ENCODE results near the gene ELP6. TPM values are rescaled to one million over a fixed set of nuclear protein-coding genes. Genes with fewer than 3 reads are reported as not detected.

ELP6 gene
- total RNA-seq, 1 experiment from 2014 or later: 62.0 TPM

DNA sequence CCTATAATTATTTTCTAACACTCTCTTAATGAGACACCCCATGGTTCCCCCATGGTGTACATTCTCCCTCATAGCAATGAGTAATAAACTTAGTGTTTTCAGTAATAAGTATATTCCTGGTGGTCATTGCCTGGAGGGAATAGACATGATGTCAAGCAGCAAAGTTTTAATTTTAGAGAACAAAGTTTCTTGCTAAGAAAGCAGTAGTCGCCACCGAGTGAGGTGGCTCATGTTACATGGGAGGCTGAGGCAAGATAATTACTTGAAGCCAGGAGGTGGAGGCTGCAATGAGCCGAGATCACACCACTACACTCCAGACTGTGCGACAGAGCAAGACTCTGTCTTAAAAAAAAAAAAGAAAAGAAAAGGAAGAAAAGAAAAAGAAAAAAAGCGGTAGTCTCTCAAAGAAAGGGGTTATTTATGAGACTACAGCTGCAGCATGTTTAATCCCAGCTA, 2.4 kb upstream of the ELP6 start:
- ChIA-PET POLR2A (no interaction called here), CTCF (interaction anchor here (0.5 to 2.4 kb wide), 2 partner anchors 35 to 95 kb away, joined by 4 to 7 read pairs; no protein-coding TSS in a partner anchor)
- no peak overlapping the region for H3K27ac Mint-ChIP-seq
- DNase-seq (ENCODE audit: low spot score) (no peak), ATAC-seq (no peak)
- TF ChIP-seq RELA (CRISPR knock-in tag; IDR thresholded peaks at IDR 0.05; ENCODE audit: borderline replicate concordance) (no peak), JUN (CRISPR knock-in tag; IDR thresholded peaks at IDR 0.05) (no peak)
- TF ChIP-seq, protein P1, sequence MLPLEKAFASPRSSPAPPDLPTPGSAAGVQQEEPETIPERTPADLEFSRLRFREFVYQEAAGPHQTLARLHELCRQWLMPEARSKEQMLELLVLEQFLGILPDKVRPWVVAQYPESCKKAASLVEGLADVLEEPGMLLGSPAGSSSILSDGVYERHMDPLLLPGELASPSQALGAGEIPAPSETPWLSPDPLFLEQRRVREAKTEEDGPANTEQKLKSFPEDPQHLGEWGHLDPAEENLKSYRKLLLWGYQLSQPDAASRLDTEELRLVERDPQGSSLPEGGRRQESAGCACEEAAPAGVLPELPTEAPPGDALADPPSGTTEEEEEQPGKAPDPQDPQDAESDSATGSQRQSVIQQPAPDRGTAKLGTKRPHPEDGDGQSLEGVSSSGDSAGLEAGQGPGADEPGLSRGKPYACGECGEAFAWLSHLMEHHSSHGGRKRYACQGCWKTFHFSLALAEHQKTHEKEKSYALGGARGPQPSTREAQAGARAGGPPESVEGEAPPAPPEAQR (CRISPR knock-in tag; IDR thresholded peaks at IDR 0.05): no peak
- peaks cover 11% of the 10 kb centered on the region for H3K36me3 Mint-ChIP-seq
- H3K9me3 Mint-ChIP-seq: no peaks in the 10 kb centered on the region
- H3K4me3 Mint-ChIP-seq: no peak overlapping the region
- no peaks in the 10 kb centered on the region; the same call in none of the 2 replicates for H3K27me3 Mint-ChIP-seq (ENCODE audit: low read depth)
- peaks cover 21% of the 10 kb centered on the region for H3K4me1 Mint-ChIP-seq

DNA sequence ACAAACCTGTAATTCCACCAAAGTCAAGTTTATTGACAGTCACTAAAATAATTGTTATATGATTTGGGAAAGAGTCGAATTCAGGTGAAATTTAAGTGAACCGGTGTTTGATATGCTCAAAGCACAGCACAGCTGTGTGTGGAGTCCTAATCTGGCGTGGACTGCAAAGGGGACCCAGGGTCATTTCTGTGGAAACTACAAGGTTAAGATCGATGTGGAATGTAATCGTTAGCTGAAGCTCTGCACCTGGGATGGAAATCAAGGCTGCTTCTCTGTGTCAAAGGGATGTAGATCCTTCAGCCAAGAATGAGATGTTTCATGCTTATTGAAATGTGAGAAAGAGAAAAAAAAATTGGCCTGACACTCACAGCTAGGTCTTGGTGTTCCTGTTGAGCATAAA, 1.6 kb upstream of the ELP6 start:
- ChIA-PET POLR2A (no interaction called here), CTCF (interaction anchor here (2.4 kb wide), 1 partner anchor 94 kb away, joined by 7 read pairs; no protein-coding TSS in a partner anchor)
- DNase-seq (ENCODE audit: low spot score) (no peak), ATAC-seq (no peak)
- Mint-ChIP-seq H3K9me3 (no peaks in the 10 kb centered on the region), H3K36me3 (peaks cover 17% of the 10 kb centered on the region), H3K27ac (peak overlapping the region; percentile 17; the same call in 1 of the 2 replicates), H3K27me3 (ENCODE audit: low read depth) (no peaks in the 10 kb centered on the region; the same call in 1 of the 2 replicates), H3K4me1 (peaks cover 13% of the 10 kb centered on the region; the same call in 1 of the 2 replicates), H3K4me3 (no peak overlapping the region)
- no peak for TF ChIP-seq ZNF671 (CRISPR knock-in tag; IDR thresholded peaks at IDR 0.05)
- TF ChIP-seq GTF2I (CRISPR knock-in tag; conservative IDR thresholded peaks at IDR 0.05): no peak
- TF ChIP-seq, protein P2, sequence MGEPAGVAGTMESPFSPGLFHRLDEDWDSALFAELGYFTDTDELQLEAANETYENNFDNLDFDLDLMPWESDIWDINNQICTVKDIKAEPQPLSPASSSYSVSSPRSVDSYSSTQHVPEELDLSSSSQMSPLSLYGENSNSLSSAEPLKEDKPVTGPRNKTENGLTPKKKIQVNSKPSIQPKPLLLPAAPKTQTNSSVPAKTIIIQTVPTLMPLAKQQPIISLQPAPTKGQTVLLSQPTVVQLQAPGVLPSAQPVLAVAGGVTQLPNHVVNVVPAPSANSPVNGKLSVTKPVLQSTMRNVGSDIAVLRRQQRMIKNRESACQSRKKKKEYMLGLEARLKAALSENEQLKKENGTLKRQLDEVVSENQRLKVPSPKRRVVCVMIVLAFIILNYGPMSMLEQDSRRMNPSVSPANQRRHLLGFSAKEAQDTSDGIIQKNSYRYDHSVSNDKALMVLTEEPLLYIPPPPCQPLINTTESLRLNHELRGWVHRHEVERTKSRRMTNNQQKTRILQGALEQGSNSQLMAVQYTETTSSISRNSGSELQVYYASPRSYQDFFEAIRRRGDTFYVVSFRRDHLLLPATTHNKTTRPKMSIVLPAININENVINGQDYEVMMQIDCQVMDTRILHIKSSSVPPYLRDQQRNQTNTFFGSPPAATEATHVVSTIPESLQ (CRISPR knock-in tag; IDR thresholded peaks at IDR 0.05): no peak
- no peak for TF ChIP-seq NR2C2 (CRISPR knock-in tag; IDR thresholded peaks at IDR 0.05)
- TF ChIP-seq IRF2 (CRISPR knock-in tag; IDR thresholded peaks at IDR 0.05; ENCODE audit: borderline replicate concordance, low read depth): no peak
- TF ChIP-seq ZNF138 (CRISPR knock-in tag; conservative IDR thresholded peaks at IDR 0.05): no peak
- TF ChIP-seq, protein P3, sequence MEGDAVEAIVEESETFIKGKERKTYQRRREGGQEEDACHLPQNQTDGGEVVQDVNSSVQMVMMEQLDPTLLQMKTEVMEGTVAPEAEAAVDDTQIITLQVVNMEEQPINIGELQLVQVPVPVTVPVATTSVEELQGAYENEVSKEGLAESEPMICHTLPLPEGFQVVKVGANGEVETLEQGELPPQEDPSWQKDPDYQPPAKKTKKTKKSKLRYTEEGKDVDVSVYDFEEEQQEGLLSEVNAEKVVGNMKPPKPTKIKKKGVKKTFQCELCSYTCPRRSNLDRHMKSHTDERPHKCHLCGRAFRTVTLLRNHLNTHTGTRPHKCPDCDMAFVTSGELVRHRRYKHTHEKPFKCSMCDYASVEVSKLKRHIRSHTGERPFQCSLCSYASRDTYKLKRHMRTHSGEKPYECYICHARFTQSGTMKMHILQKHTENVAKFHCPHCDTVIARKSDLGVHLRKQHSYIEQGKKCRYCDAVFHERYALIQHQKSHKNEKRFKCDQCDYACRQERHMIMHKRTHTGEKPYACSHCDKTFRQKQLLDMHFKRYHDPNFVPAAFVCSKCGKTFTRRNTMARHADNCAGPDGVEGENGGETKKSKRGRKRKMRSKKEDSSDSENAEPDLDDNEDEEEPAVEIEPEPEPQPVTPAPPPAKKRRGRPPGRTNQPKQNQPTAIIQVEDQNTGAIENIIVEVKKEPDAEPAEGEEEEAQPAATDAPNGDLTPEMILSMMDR (IDR thresholded peaks at IDR 0.05): no peak
- no peak for TF ChIP-seq ESRRA (CRISPR knock-in tag; IDR thresholded peaks at IDR 0.05; ENCODE audit: borderline replicate concordance)
- TF ChIP-seq TP53 (CRISPR knock-in tag; IDR thresholded peaks at IDR 0.05): no peak
- TF ChIP-seq, protein P4, sequence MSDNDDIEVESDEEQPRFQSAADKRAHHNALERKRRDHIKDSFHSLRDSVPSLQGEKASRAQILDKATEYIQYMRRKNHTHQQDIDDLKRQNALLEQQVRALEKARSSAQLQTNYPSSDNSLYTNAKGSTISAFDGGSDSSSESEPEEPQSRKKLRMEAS (CRISPR knock-in tag; IDR thresholded peaks at IDR 0.05): no peak
- no peak for TF ChIP-seq NFE2L1 (CRISPR knock-in tag; IDR thresholded peaks at IDR 0.05)
- no peak for TF ChIP-seq ATF1 (CRISPR knock-in tag; IDR thresholded peaks at IDR 0.05)
- no peak for TF ChIP-seq ZNF121 (CRISPR knock-in tag; IDR thresholded peaks at IDR 0.05)

DNA sequence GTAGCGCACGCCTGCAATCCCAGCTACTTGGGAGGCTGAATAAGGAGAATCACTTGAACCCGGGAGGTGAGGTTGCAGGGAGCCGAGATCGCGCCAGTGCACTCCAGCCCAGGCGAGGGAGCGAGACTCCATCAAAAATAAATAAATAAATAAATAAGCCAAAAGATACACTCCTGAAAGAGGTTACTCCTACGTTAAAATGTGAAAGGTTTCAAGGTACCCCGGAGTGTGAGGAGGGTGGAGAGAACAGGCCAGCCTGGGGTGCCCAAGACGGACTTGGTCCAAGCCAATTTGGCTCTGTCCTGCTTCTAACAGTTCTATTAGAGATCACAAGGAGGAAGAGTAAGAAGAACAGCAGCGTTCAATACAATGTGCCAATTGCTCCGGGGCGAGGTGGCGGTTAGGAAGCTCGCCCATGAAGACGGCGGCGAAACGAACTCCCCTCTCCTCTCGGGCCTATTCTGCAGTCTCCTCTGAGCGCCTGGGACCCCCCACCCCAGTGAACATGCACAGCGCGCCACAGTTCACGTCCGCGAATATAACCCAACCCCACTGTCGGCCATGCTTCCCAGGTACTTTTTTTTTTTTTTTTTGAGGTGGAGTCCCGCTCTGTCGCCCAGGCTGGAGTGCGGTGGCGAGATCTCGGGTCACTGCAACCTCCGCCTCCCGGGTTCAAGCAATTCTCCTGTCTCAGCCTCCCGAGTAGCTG, 942 bp downstream of the ELP6 start:
- ChIA-PET CTCF (interaction anchor here (2.3 to 2.4 kb wide), 2 partner anchors 10 to 91 kb away, joined by 6 to 9 read pairs; no protein-coding TSS in a partner anchor), POLR2A (interaction anchor here (0.6 to 1.7 kb wide), 4 partner anchors 10 to 92 kb away, joined by 3 to 4 read pairs (median 3); no protein-coding TSS in a partner anchor)
- peaks cover 3% of the 10 kb centered on the region; the same call in 1 of the 2 replicates for H3K9me3 Mint-ChIP-seq
- H3K27ac Mint-ChIP-seq: peak overlapping the region; percentile 96
- H3K4me3 Mint-ChIP-seq: peak overlapping the region; percentile 95
- no peak for DNase-seq (ENCODE audit: low spot score)
- peaks cover 24% of the 10 kb centered on the region for H3K4me1 Mint-ChIP-seq
- no peaks in the 10 kb centered on the region; the same call in 1 of the 2 replicates for H3K27me3 Mint-ChIP-seq (ENCODE audit: low read depth)
- H3K36me3 Mint-ChIP-seq: peaks cover 33% of the 10 kb centered on the region
- ATAC-seq: peak; percentile 1; the same call in 1 of the 2 replicates
- no peak for TF ChIP-seq TP53 (CRISPR knock-in tag; IDR thresholded peaks at IDR 0.05)
- TF ChIP-seq IRF2 (CRISPR knock-in tag; IDR thresholded peaks at IDR 0.05; ENCODE audit: borderline replicate concordance, low read depth): no peak
- TF ChIP-seq ZNF423 (CRISPR knock-in tag; IDR thresholded peaks at IDR 0.05): no peak
- TF ChIP-seq, protein P3 (IDR thresholded peaks at IDR 0.05): no peak
- TF ChIP-seq, protein P5, sequence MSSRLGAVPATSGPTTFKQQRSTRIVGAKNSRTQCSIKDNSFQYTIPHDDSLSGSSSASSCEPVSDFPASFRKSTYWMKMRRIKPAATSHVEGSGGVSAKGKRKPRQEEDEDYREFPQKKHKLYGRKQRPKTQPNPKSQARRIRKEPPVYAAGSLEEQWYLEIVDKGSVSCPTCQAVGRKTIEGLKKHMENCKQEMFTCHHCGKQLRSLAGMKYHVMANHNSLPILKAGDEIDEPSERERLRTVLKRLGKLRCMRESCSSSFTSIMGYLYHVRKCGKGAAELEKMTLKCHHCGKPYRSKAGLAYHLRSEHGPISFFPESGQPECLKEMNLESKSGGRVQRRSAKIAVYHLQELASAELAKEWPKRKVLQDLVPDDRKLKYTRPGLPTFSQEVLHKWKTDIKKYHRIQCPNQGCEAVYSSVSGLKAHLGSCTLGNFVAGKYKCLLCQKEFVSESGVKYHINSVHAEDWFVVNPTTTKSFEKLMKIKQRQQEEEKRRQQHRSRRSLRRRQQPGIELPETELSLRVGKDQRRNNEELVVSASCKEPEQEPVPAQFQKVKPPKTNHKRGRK (CRISPR knock-in tag; IDR thresholded peaks at IDR 0.05; ENCODE audit: borderline replicate concordance): no peak
- TF ChIP-seq, protein P6, sequence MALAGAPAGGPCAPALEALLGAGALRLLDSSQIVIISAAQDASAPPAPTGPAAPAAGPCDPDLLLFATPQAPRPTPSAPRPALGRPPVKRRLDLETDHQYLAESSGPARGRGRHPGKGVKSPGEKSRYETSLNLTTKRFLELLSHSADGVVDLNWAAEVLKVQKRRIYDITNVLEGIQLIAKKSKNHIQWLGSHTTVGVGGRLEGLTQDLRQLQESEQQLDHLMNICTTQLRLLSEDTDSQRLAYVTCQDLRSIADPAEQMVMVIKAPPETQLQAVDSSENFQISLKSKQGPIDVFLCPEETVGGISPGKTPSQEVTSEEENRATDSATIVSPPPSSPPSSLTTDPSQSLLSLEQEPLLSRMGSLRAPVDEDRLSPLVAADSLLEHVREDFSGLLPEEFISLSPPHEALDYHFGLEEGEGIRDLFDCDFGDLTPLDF (CRISPR knock-in tag; IDR thresholded peaks at IDR 0.05): no peak

Measured in WTC11 (cell line).